ENCODE results near the gene NRDC.
A peak's percentile ranks its signal among the peaks of the same experiment; 100 is the strongest.
"Not testable (repeated sequence)": the region's sequence is repeated elsewhere in the genome, so short reads cannot be mapped to it uniquely, and the experiment has no call there.

NRDC gene

DNA sequence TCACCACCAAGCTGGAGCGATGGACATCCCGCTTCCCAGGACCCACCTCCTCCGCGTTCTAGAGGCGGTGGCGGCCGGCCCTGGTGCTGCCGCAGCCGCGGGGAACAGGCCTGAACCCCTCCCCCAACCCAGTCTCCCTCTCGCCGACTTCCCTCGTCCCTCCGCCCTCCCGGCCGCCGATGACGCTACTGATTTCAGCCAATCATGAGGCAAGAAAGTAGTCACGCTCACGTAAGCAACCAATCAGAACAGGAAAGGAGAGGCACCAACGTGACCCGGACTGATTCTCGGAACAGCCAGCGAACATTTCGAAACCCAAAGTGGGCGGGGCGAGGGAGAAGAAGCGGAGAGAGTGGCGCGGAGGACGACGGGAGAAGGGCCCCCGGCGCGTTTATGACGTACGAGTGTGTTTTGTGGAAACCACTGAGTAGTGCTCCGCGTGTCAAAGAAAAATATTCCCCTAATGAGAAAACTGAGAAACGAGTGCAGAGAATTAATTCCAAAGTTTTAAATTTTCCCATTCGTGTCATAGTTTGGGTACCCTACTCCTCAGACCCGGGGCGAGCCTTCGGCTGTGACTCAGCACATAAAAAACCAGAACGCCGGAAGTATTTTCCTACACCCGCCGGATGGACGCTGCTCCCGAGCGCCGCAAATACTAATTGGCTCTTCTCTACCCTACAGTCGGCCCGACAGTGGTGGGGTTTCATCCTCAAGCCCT is at the start of gene NRDC:
TSS of gene NRDC (minus strand) at position 112 of the 721 bp plus-strand sequence. CDS start 112 bp downstream, outside the sequence.
- peak; percentile 100 for DNase-seq (ENCODE audit: low read depth)

- peak; percentile 39 for DNase-seq (ENCODE audit: low read depth)
These were observed 48.5 kb upstream of the NRDC start for GRCh38 chr1:51927029-51927428.

- DNase-seq (ENCODE audit: low read depth) = peak; percentile 66
These were observed 47.8 kb upstream of the NRDC start for GRCh38 chr1:51926171-51926812.

- DNase-seq (ENCODE audit: low read depth) = peak; percentile 35
These were observed 45.9 kb upstream of the NRDC start for GRCh38 chr1:51924455-51924854.

GRCh38 chr1:51922040-51922439 is 43.5 kb upstream of the NRDC start:
- no peak for DNase-seq (ENCODE audit: low read depth)

DNA sequence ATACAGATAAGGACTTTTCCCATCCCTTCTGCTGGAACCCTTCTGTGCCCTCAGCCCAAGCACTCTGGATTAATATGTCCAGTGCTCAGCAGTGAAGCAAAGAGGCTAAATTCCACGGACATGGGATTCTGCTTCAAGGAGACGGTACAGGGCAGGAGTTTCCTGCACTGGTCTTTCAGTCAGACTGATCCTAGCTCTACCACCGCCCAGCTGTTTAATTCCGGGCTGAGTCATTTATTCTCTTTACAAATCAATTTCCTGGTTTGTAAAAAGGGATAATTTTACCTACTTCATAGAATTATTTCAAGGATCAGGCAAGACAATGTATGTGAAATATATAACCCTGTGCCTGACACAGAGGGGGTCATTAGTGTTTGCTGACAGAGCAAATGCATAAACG is 41.6 kb upstream of the NRDC start:
- DNase-seq (ENCODE audit: low read depth) = no peak

GRCh38 chr1:51919684-51920083 is 41.2 kb upstream of the NRDC start:
- DNase-seq (ENCODE audit: low read depth) = no peak

DNA sequence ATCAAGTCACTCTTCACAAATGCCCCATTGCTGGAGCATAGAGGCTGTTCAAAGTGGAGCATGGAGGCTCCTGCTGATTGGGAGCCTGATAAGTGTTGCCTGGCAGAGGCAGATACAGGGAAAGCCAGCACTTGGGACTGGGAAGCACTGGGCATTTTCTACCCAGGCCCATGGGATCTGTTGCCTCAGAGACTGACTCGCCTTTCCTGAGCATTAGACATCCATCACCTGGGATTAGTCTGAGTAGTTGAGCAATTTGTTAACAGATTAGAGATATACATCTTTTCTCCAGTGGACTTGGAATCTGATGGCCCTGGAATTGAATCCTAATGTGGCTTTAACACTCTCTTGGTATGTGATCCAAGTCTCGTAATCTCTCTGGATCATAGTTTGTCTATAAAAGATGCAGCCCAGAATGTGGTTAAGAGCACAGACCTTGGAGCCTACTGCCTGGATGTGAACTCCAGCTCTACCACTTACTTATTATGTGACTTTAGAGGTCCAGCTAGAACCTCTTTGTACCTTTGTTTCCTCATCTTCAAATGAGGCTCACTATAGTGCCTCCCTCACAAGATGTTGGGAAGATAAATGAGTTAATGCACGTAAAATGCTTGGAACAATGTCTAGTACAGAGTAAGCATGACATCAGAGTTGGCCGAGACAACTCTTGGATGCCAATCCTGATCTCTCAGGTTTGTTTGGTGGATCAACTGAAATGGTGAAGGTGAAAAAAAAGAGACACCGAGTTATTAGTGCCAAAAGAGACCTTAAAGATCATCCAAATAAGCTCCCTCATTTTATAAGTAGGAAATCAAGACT is 38.3 kb upstream of the NRDC start:
- peak; percentile 43 for DNase-seq (ENCODE audit: low read depth)

DNA sequence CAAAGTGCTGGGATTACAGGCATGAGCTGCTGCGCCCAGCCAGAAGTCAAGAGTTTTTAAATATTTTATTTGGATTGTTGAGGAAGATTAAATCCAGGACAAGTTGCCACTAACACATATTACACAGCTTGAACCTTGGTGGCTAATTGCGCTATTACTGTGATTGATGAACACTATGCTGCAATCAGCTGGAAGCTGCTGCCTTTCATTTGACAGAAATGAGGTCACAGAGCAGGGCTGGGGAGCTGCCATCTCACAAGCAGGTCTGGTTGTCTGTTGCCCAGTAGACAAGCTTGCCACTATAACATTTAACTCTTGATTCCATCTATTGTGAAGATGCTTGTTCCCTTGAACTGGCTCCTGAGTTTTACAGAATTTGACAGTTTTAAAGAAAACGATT is 37.4 kb upstream of the NRDC start:
- DNase-seq (ENCODE audit: low read depth) = no peak

DNA sequence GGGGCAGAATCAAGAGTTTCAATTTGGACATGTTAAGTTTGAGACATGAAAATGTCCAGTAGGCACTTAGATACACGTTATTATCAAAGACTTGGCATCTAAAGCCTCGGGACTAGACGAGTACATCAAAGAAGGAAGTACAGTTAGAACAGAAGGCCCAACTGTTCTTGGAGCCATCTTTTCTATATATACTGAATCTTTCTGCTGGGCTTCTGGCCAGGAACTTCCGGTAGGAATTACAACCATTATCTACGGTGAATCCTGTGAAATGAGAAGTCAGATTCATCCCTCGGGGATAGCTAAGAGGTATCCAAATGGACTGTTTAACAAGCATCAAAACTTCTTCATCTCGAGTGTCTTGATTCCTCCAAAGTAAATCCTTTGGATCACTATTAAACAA is 34.4 kb upstream of the NRDC start:
- no peak for DNase-seq (ENCODE audit: low read depth)

- DNase-seq (ENCODE audit: low read depth) = no peak
These were observed 31.9 kb upstream of the NRDC start for GRCh38 chr1:51910221-51911000.

DNA sequence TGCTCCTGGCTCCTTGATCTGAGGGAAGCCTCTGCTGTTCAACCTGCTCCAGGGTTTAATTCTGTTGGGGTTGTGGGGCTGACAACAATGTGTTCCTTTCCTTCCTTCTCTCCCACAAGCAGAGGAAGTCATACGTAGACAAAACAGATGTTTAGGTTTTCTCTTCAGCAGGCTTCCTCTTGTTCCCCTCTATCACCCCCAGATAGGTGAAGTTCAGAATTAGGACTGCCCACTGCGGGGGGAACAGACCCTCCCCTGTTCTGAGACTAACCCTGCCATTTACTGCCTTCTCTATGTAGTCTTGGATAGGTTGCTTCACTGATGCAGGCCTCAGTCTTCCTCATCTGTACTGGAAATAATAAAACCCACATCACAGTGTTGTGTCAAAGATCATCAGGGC is 30.0 kb upstream of the NRDC start:
- no peak for DNase-seq (ENCODE audit: low read depth)

DNA sequence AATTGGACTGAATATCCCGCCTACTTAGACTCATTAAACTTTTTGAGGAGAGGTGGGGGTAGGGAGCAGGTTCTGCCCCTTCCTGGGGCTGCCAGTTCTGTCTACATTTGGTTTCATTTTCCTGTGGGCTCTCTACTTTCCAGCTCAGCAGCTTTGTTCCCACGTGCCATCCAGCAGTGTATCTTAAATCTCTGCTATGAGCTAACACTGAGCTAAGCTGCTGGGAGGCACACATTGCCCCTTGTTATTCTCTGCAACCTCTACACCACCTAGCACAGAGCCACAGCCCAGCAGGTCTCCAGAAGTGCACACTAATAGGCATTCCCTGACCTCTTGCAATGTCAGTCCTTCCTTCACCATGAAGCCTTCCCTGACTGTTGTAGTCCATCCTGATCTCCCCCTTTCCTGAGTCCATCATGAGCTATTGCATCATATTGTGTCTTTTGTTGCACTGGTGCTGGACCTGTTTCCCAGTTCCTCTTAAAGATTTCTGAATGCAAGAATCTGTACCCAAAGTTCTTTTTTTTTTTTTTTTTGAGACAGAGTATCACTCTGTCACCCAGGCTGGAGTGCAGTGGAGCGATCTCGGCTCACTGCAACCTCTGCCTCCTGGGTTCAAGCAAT is 28.7 kb upstream of the NRDC start:
- DNase-seq (ENCODE audit: low read depth) = no peak

DNA sequence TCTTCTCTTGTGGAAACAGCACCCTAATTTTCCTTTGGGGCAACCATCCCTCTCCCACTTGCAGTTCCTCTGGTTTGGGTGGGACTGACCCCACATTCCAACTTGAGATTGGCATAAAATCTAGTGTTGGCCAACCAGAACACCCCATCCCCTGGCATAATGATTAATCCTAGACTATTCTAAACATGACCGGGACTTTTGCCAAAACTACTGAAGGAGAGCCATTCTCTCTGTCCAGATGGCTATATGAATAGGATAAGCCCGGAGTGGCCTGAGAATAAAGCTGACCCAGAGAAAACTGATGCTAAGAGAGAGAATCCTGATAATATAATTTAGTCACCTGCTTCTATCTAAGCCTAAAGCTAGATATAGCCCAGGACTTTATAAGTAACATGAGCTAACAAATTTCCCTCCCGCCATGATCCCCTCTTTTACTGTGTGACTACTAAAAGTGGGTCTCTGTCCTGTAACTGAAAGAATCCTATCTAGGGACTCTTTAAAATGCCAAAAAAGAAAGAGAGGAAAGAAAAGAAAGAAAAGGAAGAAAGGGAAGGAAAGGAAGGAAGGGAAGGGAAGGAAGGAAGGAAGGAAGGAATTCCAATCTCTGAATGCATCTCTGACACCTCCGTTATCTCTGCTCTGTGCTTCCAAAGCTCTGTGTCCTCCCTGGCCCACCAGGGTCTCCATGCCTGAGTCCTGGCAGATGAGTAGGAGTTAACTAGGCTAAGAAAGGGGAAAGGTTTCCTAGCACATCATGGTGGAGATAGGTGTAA is 28.0 kb upstream of the NRDC start:
- DNase-seq (ENCODE audit: low read depth) = peak; percentile 47

DNA sequence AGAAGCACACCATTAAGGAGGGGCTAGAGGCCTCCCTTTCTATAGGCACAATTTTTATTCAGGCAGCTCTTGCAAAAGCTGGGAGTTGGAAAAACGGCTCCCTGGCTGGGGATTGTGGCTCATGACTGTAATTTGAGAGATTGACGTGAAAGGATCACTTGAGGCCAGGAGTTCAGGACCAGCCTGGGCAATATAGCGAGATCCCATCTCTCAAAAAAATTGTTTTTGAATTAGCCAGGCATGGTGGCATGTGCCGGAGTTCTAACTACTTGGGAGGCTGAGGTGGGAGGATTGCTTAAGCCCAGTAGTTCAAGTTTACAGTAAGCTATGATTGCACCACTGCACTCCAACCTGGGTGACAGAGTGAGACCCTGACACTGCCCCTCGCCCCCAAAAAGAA is 23.9 kb upstream of the NRDC start:
- no peak for DNase-seq (ENCODE audit: low read depth)

DNA sequence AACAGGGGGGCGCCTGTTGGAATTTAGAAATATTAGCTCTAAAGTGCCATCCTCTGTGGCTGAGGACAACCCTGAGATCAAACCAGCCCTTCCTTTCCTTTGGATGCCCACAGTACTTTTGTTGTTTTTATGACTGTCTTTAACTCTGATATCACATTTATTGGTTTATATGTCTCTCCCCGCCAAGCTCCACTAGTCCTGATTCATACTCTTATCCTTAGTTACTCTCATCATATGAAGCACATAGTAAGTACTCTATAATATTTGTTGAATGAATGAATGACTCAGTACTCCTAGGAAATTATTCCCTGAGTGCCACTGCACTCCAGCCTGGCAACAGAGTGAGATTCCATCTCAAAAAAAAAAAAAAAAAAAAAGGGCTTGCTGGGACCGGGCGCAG is 22.6 kb upstream of the NRDC start:
- no peak for DNase-seq (ENCODE audit: low read depth)

GRCh38 chr1:51899022-51899421 is 20.5 kb upstream of the NRDC start:
- no peak for DNase-seq (ENCODE audit: low read depth)

- DNase-seq (ENCODE audit: low read depth) = peak; percentile 93
These were observed 19.7 kb upstream of the NRDC start for GRCh38 chr1:51898090-51898734.

DNA sequence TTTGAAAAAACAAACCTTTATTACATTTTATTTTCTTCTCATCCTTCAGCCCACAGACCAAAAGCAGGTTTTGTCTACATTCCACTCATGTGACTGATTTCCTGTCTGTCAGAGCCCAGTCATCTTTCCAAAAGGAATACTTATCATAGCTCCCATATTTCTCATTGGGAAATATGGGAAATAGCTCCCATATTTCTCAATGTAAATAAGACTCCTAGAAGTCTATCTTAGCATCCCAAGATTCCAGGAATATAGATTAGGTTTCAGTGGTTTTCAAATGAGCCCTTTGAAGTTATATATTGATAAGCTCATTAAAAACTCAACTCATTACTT is 19.1 kb upstream of the NRDC start:
- DNase-seq (ENCODE audit: low read depth) = peak; percentile 90

- DNase-seq (ENCODE audit: low read depth) = not testable (repeated sequence)
These were observed 16.2 kb upstream of the NRDC start for GRCh38 chr1:51894748-51895147.

DNA sequence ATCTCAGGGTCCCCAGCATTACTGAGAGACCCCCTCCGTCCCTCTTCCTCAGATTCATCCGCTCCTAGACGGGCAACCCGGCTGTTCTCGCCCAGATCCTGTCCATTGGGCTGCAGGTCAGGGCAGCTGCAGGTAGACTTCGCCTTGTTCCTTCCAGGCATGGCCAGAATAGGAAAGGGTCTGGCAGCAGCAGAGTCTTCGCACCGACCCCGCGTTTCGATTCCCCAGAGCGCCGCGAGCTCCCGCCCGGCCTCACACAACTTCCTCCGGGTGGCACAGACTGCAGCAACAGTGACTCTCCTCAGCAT is 265 bp downstream of the NRDC start:
- DNase-seq (ENCODE audit: low read depth) = no peak

All from iris pigment epithelial cell (primary cell).